Astrocyte (in vitro differentiated cells and primary cell): ENCODE data around the gene FAM43B.

ENCODE experiments used
- EZH2 ChIP-seq: IDR thresholded peaks from 2 replicates; pipeline ENCODE4 v1.6.1; 2012; ENCODE audit warnings: mild to moderate bottlenecking, low read length, inconsistent platforms; ENCODE audit not compliant: insufficient read depth
- TF ChIP-seq, protein P1 (sequence below): IDR thresholded peaks from 2 replicates; pipeline ENCODE4 v1.5.1; 2011; ENCODE audit warnings: low read depth, mild to moderate bottlenecking, inconsistent platforms, low read length, moderate library complexity; ENCODE audit not compliant: insufficient read depth

DNA sequence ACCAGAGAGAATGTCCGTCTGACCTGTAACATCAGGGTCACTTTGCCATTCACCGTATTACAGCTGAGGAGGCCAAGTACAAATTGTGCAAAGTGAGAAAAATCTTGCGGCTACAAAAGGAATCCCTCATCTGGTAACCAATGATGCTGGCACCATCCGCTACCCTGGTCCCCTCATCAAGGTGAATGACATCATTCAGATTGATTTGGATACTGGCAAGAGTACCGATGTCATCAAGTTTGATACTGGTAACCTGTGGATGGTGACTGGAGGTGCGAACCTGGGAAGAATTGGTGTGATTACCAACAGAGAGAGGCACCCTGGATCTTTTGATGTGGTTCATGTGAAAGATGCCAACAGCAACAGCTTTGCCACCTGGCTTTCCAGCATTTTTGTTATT is 26.1 kb upstream of the FAM43B start:
- TF ChIP-seq, protein P1, sequence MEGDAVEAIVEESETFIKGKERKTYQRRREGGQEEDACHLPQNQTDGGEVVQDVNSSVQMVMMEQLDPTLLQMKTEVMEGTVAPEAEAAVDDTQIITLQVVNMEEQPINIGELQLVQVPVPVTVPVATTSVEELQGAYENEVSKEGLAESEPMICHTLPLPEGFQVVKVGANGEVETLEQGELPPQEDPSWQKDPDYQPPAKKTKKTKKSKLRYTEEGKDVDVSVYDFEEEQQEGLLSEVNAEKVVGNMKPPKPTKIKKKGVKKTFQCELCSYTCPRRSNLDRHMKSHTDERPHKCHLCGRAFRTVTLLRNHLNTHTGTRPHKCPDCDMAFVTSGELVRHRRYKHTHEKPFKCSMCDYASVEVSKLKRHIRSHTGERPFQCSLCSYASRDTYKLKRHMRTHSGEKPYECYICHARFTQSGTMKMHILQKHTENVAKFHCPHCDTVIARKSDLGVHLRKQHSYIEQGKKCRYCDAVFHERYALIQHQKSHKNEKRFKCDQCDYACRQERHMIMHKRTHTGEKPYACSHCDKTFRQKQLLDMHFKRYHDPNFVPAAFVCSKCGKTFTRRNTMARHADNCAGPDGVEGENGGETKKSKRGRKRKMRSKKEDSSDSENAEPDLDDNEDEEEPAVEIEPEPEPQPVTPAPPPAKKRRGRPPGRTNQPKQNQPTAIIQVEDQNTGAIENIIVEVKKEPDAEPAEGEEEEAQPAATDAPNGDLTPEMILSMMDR, result no peak
- TF ChIP-seq EZH2, result no peak
